Activated CD4-positive, CD25-positive, alpha-beta regulatory T cell treated with anti-CD3 and anti-CD28 coated beads, Interleukin-2, amount 50 U/mL, for 72 hours (primary cell): Measurements from ENCODE around the gene SLX4.
"Not testable (repeated sequence)": the region's sequence is repeated elsewhere in the genome, so short reads cannot be mapped to it uniquely, and the experiment has no call there.

Experiments
- DNase-seq: peaks from one replicate; pipeline ENCODE4 v3.0.0; 2021

The SLX4 gene

GRCh38 chr16:3611146-3611975 is at the start of gene SLX4:
Gene SLX4, minus strand, starts transcription at chr16:3611606. Its CDS starts 2,642 bp downstream, at chr16:3608964.
- DNase-seq: peak; percentile 94

GRCh38 chr16:3659251-3659650 is 47.8 kb upstream of the SLX4 start:
- DNase-seq: no peak

- DNase-seq: no peak
Measured at GRCh38 chr16:3656491-3657468, 45.4 kb upstream of the SLX4 start.

GRCh38 chr16:3656160-3656490 is 44.7 kb upstream of the SLX4 start:
- DNase-seq: not testable (repeated sequence)

- no peak for DNase-seq
Measured at GRCh38 chr16:3655396-3656159, 44.2 kb upstream of the SLX4 start.

GRCh38 chr16:3655030-3655395 is 43.6 kb upstream of the SLX4 start:
- DNase-seq: no peak

- peak; percentile 61 for DNase-seq
Measured at GRCh38 chr16:3654249-3654991, 43.0 kb upstream of the SLX4 start, which contains the start of gene DNASE1. Gene DNASE1, plus strand, starts transcription at chr16:3654691. Its CDS starts 683 bp downstream, at chr16:3655374.

- peak; percentile 1 for DNase-seq
Measured at GRCh38 chr16:3652373-3653195, 41.2 kb upstream of the SLX4 start.

- peak; percentile 17 for DNase-seq
Measured at GRCh38 chr16:3651461-3652372, 40.3 kb upstream of the SLX4 start.

GRCh38 chr16:3650631-3651265 is 39.3 kb upstream of the SLX4 start:
- no peak for DNase-seq

GRCh38 chr16:3646348-3646920 is 35.0 kb upstream of the SLX4 start:
- DNase-seq: no peak

- no peak for DNase-seq
Measured at GRCh38 chr16:3645504-3646347, 34.3 kb upstream of the SLX4 start.

- DNase-seq: no peak
Measured at GRCh38 chr16:3645108-3645503, 33.7 kb upstream of the SLX4 start.

- DNase-seq: no peak
Measured at GRCh38 chr16:3643095-3643730, 31.8 kb upstream of the SLX4 start.

- DNase-seq: no peak
Measured at GRCh38 chr16:3642397-3643094, 31.1 kb upstream of the SLX4 start.

GRCh38 chr16:3641801-3642396 is 30.5 kb upstream of the SLX4 start:
- DNase-seq: no peak
